ENCODE measurements around the gene ANKRD65. TPM values are rescaled to one million over a fixed set of nuclear protein-coding genes. Genes with fewer than 3 reads are reported as not detected.

The ANKRD65 gene
- total RNA-seq, 1 experiment from 2014 or later: not detected

GRCh38 chr1:1441002-1441888 lies 20.2 kb upstream of the ANKRD65 start:
- intact Hi-C loops (cut with micrococcal nuclease; ENCODE audit: unreplicated experiment): no loop called here
- Histone ChIP-seq H3K9me3 (ENCODE audit: low read depth, low read length, poor library complexity, severe bottlenecking) (no peaks in the 10 kb centered on the region), H3K27ac (ENCODE audit: low read depth, low read length, poor library complexity, severe bottlenecking) (no peak overlapping the region), H3K4me3 (ENCODE audit: low read depth, low read length, poor library complexity, severe bottlenecking) (no peak overlapping the region), H3K27me3 (replicated peaks; ENCODE audit: insufficient read depth, low read depth, low read length, poor library complexity) (no peaks in the 10 kb centered on the region), H3K4me1 (ENCODE audit: insufficient read depth, low read length, poor library complexity, severe bottlenecking) (no peaks in the 10 kb centered on the region), H3K36me3 (ENCODE audit: insufficient read depth, low read length, poor library complexity, severe bottlenecking) (no peaks in the 10 kb centered on the region)
- BruUV-seq (replicated peaks): no TSS peak
- TF ChIP-seq CTCF (conservative IDR thresholded peaks at IDR 0.05; ENCODE audit: low read depth, low read length) (peak; percentile 85), EZH2 (IDR thresholded peaks at IDR 0.05; ENCODE audit: borderline replicate concordance, low read depth, low read length, poor library complexity, severe bottlenecking) (no peak)
- CTCF ChIA-PET: interaction anchor here (0.6 to 0.8 kb wide), 3 partner anchors 11 to 58 kb away, joined by 3 to 5 read pairs (median 4); no protein-coding TSS in a partner anchor
- POLR2A ChIA-PET (ENCODE audit: low non-redundant PET): no interaction called here
- DNase-seq (ENCODE audit: low spot score): peak; percentile 51

DNA sequence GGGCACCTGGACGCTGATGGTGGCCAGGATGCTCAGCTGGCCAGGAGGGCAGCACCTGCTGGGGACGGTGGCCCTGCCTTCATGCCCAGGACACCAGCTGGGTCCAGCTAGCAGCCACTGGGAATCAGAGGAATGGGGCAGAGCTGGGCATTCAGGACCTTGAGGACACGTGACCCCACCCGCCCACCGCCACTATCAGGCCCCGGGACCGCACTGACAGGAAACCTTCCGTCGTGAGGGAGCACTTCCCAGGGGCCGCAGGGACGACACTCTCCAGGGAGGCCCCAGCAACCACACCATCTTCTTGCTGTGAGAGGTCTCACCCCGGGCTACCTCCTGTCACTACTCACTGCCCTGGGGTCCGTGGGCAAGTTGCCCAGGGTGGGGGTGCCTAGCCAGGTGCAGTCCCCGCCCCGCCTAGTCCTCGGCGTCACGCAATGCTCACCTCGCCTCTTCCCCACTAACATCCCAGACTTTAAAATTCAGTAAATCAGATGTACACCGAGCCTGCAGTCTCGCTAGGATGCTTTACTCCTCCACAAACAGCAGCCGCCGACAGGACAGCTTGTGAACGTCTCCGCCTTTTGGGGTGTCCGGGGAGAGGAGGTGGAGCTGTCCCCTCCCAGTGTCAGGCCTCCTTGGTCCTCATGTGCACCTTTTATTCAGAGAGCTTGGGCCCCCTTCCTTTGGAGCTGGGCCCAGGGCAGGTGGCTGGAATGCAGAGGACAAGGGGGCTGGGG lies 19.4 kb upstream of the ANKRD65 start:
- no peaks in the 10 kb centered on the region for H3K9me3 ChIP-seq (ENCODE audit: low read depth, low read length, poor library complexity, severe bottlenecking)
- peaks cover under 1% of the 10 kb centered on the region for H3K4me1 ChIP-seq (ENCODE audit: insufficient read depth, low read length, poor library complexity, severe bottlenecking)
- intact Hi-C loops (cut with micrococcal nuclease; ENCODE audit: unreplicated experiment): no loop called here
- TF ChIP-seq CTCF (conservative IDR thresholded peaks at IDR 0.05; ENCODE audit: low read depth, low read length) (no peak), EZH2 (IDR thresholded peaks at IDR 0.05; ENCODE audit: borderline replicate concordance, low read depth, low read length, poor library complexity, severe bottlenecking) (no peak)
- no peak overlapping the region for H3K27ac ChIP-seq (ENCODE audit: low read depth, low read length, poor library complexity, severe bottlenecking)
- DNase-seq (ENCODE audit: low spot score): no peak
- no peaks in the 10 kb centered on the region for H3K36me3 ChIP-seq (ENCODE audit: insufficient read depth, low read length, poor library complexity, severe bottlenecking)
- H3K27me3 ChIP-seq (replicated peaks; ENCODE audit: insufficient read depth, low read depth, low read length, poor library complexity): no peaks in the 10 kb centered on the region
- POLR2A ChIA-PET (ENCODE audit: low non-redundant PET): no interaction called here
- BruUV-seq (replicated peaks): no TSS peak
- CTCF ChIA-PET: interaction anchor here (0.6 kb wide), 2 partner anchors 44 to 59 kb away, joined by 4 to 5 read pairs; no protein-coding TSS in a partner anchor
- no peak overlapping the region for H3K4me3 ChIP-seq (ENCODE audit: low read depth, low read length, poor library complexity, severe bottlenecking)

DNA sequence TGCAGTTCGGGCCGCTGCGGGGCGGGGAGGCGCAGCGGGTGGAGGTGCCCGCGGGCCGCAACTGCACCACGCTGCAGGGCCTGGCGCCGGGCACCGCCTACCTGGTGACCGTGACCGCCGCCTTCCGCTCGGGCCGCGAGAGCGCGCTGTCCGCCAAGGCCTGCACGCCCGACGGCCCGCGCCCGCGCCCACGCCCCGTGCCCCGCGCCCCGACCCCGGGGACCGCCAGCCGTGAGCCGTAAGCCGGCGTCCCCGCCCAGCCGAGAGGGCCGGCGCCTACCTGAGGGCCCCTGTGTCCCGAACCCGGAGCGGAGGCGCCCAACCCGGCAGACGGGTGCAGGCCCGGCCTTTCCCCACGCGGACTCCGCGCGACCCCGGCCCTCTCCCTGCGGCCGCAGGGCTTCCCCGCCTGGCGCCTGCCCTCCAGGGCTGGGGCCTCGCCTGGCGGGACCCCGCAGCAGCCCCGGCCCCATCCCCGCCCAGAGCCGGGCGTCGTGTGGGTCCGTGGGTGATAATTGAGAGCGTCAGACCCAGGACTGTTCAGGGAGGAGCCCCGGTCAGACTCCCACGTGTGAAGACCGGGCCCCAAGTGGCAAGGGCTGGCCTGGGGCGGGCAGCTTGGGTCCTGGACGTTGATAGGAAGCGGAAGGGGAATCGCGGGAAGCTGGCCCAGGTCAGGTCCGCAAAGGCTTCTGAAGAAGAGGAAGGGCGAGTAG lies 18.6 kb upstream of the ANKRD65 start:
- intact Hi-C loops (cut with micrococcal nuclease; ENCODE audit: unreplicated experiment): no loop called here
- Histone ChIP-seq H3K27ac (ENCODE audit: low read depth, low read length, poor library complexity, severe bottlenecking) (no peak overlapping the region), H3K9me3 (ENCODE audit: low read depth, low read length, poor library complexity, severe bottlenecking) (no peaks in the 10 kb centered on the region), H3K36me3 (ENCODE audit: insufficient read depth, low read length, poor library complexity, severe bottlenecking) (no peaks in the 10 kb centered on the region), H3K4me1 (ENCODE audit: insufficient read depth, low read length, poor library complexity, severe bottlenecking) (peaks cover 6% of the 10 kb centered on the region), H3K4me3 (ENCODE audit: low read depth, low read length, poor library complexity, severe bottlenecking) (no peak overlapping the region), H3K27me3 (replicated peaks; ENCODE audit: insufficient read depth, low read depth, low read length, poor library complexity) (no peaks in the 10 kb centered on the region)
- ChIA-PET POLR2A (ENCODE audit: low non-redundant PET) (no interaction called here), CTCF (no interaction called here)
- TF ChIP-seq EZH2 (IDR thresholded peaks at IDR 0.05; ENCODE audit: borderline replicate concordance, low read depth, low read length, poor library complexity, severe bottlenecking) (no peak), CTCF (conservative IDR thresholded peaks at IDR 0.05; ENCODE audit: low read depth, low read length) (no peak)
- no TSS peak for BruUV-seq (replicated peaks)
- DNase-seq (ENCODE audit: low spot score): no peak
